ENCODE measurements around the gene SPATS2L.

DNA sequence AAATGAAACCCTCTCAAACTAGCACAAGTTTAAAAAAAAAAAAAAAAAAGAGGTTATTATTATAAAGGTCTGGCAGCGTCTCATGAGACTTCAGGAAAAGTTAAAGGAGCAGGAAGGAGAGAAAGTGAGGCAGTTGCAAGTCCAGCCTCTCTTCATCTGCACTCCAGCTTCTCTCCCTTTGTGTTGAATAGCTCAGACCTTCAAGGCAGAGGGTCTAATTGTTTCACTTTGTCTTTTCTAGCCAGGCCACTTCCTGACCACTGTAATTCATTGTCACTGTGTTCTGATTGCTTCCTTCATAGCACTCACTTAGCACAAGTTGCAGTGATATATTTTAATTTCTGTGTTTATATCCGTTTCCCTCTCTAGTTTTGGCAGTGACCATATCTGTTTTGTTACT, 99.9 kb downstream of the SPATS2L start:
- TF ChIP-seq CTCF (conservative IDR thresholded peaks at IDR 0.05; ENCODE audit: low read length) (no peak), EZH2phosphoT487 (IDR thresholded peaks at IDR 0.05; ENCODE audit: borderline replicate concordance) (no peak)

Data from Loucy (cell line).